ENCODE results near the gene RGS12.

DNA sequence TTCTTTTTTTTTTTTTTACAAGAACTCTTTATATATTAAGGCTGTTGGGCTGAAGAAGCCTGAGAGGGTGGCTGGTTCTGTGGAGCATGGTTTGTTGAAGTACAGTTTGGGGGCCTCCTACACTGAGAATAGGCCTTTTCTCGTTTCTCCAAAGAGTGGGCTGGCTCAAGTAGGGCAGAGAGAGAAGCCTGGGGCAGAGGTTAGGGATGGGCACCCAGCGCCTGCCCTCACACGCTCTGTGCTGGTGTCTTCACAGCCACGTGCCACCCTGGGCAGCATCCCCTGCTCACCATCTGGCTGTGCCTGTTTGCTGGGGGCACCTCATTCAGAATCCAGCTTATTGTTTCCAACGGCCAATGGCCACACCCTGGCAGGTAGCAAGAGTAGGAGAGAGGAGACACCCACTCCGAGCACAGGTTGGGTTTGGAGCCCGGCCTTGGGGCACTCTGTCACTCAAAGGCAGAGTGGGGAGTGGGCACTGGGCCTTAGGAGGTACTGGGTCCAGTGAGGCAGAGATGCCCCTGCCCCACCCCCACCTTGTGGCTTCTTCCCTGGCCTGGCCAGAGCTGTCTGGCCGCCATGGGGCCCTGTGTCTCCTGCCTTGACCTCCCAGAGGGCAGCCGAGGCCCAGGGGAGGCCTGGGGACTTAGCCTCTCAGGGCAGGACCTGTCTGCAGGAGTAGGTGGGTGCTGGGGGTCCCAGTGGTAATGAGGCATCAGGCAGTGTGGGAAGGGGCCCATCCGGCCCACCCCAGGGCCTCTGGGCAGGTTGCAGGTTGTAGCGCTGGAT, 40.9 kb upstream of the RGS12 start:
- TF ChIP-seq, protein P1, sequence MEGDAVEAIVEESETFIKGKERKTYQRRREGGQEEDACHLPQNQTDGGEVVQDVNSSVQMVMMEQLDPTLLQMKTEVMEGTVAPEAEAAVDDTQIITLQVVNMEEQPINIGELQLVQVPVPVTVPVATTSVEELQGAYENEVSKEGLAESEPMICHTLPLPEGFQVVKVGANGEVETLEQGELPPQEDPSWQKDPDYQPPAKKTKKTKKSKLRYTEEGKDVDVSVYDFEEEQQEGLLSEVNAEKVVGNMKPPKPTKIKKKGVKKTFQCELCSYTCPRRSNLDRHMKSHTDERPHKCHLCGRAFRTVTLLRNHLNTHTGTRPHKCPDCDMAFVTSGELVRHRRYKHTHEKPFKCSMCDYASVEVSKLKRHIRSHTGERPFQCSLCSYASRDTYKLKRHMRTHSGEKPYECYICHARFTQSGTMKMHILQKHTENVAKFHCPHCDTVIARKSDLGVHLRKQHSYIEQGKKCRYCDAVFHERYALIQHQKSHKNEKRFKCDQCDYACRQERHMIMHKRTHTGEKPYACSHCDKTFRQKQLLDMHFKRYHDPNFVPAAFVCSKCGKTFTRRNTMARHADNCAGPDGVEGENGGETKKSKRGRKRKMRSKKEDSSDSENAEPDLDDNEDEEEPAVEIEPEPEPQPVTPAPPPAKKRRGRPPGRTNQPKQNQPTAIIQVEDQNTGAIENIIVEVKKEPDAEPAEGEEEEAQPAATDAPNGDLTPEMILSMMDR (IDR thresholded peaks at IDR 0.05; ENCODE audit: insufficient read depth, low read length, poor library complexity, severe bottlenecking), result no peak
- TF ChIP-seq EZH2phosphoT487 (conservative IDR thresholded peaks at IDR 0.05; ENCODE audit: low read length), result no peak
